Stimulated activated CD8-positive, alpha-beta memory T cell treated with anti-CD3 and anti-CD28 coated beads, Interleukin-15, amount 100 ng/mL, for 1 hour (primary cell): ENCODE measurements around the gene CFD.
"Not testable (repeated sequence)": the region's sequence is repeated elsewhere in the genome, so short reads cannot be mapped to it uniquely, and the experiment has no call there.

ENCODE experiments used
- DNase-seq: peaks from one replicate; pipeline ENCODE4 v3.0.0-alpha.2; 2020; ENCODE audit warnings: low read depth

The CFD gene

DNA sequence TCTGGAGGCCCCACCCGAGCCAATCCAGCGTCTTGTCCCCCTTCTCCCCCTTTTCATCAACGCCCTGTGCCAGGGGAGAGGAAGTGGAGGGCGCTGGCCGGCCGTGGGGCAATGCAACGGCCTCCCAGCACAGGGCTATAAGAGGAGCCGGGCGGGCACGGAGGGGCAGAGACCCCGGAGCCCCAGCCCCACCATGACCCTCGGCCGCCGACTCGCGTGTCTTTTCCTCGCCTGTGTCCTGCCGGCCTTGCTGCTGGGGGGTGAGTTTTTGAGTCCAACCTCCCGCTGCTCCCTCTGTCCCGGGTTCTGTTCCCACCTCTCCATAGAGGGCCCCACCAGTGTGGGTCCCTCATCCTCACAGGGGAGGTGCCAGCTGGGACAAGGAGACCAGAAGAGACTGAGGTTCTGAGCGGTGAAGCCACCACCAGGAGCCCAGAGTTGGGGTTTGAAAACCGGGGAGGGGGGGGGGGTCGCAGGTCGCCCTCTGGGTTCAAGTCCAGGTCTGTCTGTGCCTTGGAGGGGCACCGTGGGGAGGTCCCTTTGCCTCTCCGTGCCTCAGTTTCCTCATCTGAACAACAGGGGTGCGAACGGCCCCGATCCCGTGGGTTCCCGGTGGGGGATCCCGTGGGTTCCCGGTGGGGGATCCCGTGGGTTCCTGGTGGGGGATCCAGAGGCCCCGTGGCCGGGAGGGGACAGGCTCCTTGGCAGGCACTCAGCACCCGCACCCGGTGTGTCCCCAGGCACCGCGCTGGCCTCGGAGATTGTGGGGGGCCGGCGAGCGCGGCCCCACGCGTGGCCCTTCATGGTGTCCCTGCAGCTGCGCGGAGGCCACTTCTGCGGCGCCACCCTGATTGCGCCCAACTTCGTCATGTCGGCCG is 7.1 kb upstream of the CFD start, which contains the start of gene ELANE:
ELANE (plus strand) TSS at position 168 of the 878 bp plus-strand sequence; CDS start at position 194, 26 bp downstream.
- no peak for DNase-seq

DNA sequence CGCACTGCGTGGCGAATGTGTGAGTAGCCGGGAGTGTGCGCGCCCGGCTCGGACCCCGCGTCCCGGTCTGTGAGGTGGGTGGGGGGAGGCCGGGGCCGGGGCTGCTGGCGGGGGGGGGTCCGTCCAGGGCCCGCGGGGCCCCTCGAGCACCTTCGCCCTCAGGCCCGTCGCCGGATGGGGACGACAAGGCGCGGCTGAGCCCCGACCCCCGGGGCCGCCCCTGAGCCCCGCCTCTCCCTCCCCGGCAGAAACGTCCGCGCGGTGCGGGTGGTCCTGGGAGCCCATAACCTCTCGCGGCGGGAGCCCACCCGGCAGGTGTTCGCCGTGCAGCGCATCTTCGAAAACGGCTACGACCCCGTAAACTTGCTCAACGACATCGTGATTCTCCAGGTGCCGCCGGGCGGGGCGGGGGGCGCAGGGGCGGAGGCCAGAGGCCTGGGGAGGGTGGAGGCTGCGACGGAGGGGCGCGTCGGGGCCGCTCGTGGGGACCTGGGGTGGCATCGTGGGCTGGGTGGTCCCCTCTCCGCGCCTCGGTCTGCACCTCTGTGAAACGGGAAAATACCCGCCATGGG is 6.4 kb upstream of the CFD start:
- no peak for DNase-seq

DNA sequence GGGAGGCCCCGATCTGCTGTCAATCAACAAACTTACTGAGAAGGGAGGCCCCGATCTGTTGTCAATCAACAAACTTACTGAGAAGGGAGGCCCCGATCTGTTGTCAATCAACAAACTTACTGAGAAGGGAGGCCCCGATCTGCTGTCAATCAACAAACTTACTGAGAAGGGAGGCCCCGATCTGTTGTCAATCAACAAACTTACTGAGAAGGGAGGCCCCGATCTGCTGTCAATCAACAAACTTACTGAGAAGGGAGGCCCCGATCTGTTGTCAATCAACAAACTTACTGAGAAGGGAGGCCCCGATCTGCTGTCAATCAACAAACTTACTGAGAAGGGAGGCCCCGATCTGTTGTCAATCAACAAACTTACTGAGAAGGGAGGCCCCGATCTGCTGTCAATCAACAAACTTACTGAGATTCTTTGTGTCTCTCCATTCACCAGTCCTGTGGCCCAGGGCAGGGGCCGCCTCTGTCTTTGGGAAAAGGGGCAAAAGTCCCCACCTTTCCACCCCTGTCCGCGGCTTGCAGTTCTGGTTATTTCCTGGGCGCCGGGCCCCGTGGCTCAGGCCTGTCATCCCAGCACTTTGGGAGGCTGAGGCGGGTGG is 5.7 kb upstream of the CFD start:
- not testable (repeated sequence) for DNase-seq

DNA sequence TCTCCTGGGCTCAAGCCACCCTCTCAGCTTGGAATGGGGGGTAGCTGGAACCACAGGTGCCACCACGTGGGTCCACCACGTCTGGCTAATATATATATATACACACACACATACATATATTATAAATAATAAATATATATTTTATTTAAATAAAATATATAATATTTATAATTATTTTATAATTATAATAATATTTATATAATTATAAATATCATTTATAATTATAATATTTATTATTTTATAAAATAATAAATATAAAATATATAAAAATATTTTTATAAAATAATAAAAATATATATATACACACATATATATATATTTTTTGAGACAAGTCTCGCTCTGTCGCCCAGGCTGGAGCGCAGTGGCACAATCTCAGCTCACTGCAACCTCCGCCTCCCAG is 4.9 kb upstream of the CFD start:
- DNase-seq = no peak

DNA sequence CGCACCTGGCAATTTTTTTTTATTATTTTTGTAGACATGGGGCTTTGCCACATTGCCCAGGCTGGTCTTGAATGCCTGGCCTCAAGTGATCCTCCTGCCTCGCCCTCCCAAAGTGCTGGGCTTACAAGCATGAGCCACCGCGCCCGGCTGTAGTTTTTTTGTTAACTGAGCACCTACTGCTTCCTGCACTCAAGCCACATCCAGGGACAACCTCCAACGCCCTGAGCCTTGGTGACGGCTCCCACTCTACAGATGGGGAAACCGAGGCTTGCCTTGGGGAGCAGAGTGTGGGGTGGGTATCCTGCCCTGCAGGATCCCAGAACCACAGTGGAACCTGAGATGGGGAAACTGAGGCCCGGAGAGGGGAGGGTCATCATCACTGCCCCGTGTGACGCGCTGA is 4.3 kb upstream of the CFD start:
- DNase-seq = no peak

DNA sequence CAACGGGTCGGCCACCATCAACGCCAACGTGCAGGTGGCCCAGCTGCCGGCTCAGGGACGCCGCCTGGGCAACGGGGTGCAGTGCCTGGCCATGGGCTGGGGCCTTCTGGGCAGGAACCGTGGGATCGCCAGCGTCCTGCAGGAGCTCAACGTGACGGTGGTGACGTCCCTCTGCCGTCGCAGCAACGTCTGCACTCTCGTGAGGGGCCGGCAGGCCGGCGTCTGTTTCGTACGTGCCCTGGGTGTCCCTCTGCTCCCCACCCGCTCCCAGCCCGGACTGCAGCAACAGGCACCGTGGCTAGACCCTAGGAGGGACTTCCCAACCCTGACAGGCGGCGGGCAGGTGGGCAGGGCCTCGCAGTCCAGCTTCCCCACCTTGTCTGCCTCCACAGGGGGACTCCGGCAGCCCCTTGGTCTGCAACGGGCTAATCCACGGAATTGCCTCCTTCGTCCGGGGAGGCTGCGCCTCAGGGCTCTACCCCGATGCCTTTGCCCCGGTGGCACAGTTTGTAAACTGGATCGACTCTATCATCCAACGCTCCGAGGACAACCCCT is 3.8 kb upstream of the CFD start:
- DNase-seq = no peak

DNA sequence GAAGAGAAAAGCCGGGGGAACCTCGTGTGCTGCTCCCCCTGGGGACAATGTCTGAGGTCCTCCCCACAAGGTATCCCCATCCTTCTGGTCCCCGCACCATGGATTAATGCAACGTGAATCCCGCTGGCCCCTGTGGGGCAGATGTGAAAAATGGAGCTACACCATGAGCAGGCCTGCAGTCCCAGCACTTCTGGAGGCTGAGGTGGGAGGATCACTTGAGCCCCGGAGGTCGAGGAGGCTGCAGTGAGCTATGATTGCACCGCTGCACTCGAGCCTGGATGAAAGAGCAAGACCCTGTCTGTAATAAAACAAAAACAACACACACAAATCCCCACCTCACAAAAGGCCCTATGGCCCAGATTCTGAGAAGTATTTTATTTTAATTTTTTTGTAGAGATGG is 1.2 kb upstream of the CFD start:
- no peak for DNase-seq

DNA sequence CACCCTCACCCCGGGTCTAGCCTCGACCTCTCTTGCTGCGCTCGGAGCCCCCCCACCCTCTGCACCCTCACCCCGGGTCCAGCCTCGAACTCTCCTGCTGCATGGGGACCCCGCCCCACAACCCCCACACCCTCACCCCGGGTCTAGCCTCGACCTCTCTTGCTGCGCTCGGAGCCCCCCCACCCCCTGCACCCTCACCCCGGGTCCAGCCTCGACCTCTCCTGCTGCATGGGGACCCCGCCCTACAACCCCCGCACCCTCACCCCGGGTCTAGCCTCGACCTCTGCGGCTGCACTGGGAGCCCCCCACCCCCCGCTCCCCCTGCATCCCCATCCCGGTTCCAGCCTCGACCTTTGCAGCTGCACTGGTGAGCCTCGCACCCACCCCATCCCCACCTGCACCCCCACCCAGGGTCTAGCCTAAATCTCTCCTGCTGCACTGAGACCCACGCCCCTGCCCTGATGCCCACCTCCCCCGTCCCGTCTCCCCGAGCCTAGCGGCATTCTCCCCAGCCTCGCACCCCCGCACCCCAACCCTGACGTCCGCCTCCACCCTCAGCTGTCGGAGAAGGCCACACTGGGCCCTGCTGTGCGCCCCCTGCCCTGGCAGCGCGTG is 1.8 kb downstream of the CFD start:
- no peak for DNase-seq

DNA sequence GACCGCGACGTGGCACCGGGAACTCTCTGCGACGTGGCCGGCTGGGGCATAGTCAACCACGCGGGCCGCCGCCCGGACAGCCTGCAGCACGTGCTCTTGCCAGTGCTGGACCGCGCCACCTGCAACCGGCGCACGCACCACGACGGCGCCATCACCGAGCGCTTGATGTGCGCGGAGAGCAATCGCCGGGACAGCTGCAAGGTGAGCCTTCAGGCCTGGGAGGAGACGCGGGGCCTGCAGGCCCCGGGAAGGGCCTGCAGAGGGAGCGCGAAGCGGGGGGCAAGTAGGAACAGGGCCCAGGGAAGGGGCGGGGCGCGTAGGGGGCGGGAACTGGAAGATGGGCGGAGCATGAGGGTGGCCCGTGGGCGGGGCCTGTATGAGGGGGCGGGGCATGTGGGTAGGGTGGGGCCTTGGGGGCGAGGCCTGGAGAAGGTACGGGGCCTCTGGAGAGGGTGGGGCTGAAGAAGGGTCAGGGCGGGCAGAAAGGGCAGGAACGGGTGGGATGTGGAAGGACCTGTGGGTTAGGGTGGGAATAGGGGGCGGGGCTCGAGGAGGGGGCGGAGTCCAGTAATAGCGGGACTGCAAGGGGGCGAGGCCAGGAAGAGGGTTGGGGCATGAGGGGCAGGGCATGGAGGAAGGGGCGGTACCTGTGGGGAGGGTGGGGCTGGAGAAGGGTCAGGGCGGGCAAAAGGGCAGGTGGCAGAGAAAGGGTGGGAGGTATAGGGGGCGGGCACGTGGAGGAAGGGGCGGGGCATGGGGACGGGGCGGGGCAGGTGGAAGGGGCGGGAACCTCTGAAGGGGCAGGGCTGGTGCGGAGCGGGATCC is 2.5 kb downstream of the CFD start:
- DNase-seq = peak; percentile 54

DNA sequence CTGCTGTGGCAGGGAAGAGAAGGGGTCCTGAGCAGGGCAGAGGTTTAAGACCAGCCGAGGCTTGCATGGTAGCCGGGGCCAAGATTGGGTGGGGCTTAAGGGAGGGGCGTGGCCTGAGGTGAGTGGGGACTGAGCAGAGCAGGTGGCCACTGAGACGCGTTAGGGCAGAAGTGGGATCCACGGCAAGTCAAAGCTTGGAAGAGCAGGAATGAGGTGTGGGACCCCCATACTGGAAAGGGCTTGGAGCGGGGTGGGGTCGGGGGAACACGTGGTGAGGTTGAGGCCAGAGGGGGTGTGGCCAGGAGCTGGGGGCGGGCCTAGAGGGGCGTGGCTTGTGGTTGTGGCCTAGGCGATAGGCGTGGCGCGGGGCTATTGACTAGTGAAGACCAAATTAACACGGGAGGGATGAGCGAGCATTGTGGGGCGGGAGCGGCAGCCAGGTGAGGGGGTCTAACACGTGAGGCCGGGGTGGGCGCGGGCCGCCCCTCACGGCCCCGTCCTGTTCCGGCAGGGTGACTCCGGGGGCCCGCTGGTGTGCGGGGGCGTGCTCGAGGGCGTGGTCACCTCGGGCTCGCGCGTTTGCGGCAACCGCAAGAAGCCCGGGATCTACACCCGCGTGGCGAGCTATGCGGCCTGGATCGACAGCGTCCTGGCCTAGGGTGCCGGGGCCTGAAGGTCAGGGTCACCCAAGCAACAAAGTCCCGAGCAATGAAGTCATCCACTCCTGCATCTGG is 3.3 kb downstream of the CFD start:
- DNase-seq = peak; percentile 63

DNA sequence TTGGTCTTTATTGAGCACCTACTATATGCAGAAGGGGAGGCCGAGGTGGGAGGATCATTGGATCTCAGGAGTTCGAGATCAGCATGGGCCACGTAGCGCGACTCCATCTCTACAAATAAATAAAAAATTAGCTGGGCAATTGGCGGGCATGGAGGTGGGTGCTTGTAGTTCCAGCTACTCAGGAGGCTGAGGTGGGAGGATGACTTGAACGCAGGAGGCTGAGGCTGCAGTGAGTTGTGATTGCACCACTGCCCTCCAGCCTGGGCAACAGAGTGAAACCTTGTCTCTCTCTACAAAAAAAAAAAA is 3.8 kb downstream of the CFD start:
- DNase-seq = no peak

DNA sequence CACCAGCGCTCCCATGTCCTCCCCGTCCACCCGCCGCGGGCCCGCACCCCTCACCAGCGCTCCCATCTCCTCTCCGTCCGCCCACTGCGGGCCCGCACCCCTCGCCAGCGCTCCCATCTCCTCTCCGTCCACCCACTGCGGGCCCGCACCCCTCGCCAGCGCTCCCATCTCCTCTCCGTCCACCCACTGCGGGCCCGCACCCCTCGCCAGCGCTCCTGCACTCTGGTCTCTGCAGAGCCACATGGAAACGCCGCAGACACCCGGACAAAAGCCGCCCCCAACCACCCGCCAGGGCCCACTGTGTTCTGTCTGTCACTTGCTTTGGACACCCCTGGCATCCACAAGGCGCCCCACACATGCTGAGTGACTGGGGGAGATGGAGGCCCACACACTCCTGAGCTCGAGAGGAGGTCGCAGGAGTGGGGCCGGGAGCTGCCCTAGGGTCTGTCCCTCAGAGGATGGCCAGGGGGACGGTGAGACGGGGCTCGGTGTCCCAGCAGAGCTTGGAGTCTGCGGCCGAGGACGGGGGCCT is 7.4 kb downstream of the CFD start:
- no peak for DNase-seq

DNA sequence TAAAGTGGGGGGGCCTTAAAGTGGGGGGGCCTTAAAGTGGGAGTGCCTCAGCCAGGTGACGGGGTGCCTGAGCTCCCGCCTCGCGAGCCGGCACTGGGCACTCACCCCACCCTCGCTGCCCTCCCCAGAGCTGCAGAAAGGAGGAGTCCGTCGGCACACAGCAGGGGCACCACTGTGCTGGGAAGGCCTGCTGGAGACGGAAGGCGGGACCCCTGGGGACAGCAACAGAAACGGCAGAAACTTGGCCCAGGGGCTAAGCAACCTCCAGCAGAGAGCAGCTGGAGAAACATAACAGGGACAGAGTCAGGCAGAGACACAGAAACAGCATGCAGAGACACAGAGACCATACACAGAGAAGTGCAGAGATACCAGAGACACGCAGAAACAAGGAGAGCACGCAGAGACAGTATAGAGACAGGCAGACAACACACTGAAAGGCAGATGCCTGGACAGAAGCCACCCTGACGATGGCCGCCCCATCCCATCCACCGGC is 7.9 kb downstream of the CFD start:
- DNase-seq = no peak

DNA sequence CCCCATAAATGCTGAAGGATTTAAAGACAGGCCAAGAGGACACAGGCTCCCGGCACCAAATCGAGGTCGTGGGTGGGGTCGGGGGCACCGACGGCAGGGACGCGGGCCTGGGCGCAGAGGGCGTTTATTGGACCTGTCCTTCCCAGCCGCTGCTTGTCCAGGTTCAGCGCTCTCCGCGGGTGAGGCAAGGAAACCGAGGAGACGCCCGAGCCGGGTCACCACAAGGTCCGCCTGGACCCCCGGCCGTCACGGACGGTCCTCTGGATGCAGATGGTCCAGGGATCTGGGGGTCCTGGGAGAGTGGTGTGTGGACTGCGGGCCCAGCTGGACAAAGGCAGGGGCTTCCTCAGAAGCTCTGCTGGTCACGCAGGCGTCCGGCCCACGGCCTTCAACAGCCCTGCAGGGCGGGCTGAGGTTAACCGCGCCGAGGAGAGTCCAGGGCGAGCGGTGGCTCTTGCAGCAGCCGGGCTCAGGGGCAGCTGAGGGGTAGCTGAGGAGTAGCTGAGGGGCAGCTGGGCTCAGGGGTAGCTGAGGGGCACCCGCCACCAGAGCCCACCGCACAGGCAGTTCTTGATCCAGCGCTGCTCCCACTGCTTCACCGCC is 8.5 kb downstream of the CFD start:
- DNase-seq = no peak

DNA sequence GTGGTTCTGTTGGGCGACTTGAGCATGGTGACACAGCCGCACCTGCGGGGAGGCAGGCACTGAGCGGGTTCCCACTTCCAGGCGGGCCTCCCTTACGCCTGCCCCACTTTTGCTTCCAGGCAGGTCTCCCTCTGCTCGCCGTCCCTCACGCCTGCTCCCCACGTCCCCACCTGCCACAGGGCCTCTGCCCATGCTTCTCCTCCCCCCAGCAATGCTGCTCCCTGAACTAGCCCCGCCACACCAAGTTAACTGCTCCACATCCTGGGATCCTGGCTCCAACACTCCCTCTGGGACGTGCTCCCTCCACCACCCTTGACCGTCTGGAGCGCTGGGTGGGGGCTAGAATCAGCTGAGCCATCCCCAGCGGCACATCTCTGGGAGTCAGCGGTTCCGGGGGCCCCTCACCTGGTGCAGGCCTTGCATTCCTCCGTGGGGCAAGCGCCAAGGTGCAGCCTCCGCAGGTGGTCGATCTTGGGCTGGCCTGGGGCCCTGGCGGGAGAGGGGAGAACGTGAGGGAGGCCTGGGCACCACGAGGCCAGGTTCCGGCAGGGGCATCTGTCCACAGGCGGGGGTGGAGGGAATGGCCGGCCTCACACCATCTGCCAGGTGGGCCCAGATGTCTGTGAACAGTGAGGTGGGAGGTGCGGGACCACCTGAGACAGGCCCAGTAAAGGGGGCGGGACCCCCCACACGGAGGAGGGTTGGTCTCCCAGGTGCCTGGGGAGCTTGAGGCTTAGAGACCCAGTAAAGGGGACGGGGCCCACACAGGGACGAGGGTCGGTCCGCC is 9.2 kb downstream of the CFD start:
- DNase-seq = no peak

DNA sequence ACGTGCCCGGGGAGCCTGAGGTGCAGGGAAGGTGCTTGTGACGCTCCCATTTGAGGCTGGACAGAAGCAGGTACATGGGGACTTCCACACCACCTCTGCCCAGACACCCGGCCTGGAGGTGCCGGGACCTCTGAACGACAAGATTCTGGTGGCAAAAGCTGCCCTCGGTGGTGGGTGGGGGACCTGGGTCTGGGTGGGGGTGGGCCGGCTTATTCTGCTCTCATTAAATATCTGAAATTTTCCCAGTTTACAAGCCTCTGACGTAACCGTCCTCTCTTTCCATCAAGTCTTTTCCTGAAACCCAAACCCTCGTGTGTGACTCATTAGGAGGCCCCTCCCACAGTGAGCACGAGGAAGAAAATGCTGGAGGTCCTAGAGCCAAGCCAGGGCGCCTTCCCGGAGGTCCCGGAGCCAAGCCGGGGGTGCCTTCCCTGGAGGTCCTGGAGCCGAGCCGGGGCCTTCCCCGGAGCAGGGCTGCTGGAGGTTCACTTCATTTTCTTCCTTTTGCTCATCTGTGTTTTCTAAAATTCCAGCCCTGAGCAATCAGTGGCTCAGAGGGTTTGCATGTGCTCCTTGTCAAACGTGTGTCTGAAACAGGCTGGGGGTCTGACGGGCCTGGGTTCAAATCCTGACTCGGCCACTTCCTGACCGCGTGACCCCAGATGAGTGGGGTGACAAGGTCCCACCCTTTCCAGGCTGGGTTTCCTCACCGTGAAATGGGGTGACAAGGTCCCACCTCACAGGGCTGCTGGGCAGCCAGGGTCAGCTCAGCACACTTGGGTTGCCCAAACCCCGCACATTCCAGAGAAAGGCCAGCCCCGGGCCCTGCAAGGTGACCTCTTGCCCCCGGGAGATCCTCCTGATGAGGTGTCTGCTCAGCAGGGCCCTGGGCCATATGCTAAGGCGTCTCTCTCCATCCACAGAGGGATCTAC is 10.0 kb downstream of the CFD start:
- no peak for DNase-seq

DNA sequence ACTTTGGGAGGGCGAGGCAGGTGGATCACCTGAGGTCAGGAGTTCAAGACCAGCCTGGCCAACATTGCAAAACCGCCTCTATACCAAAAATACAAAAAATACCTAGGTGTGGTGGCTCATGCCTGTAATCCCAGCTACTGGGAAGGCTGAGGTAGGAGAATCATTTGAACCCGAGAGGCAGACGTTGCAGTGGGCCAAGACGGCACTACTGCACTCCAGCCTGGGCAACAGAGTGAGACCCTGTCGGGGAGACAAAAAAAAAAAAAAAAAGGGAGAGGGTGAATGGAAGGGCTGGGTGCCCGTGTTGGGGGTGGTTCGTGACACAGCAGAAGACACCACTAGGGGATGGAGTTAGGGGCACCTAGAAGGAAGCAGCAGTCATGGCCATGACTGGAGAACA is 10.8 kb downstream of the CFD start:
- no peak for DNase-seq

DNA sequence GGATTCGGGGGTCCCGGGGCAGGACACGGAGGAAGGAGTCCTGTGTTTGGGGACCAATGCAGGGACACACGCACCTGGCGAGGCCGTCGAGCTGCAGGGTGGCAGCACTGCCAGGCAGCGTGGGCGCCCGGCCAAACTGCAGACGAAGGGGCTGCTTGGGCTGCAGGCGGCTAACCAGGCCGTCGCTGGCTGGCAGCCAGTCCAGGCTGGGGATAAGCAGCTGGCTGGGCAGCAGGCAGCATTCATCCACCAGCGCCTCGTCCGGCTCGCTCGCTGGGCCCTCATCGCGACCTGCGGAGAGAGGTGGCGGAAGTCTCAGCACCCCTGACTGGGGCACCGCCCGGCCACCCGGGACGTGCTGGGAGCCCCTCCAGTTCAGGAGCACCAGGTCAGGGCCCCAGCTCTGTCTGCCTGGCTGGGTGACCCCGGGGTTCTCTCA is 11.5 kb downstream of the CFD start:
- DNase-seq = no peak
